Mononuclear cell (primary cell): ENCODE results near the gene LSS. TPM values are rescaled to one million over a fixed set of nuclear protein-coding genes. Genes with fewer than 3 reads are reported as not detected.

Experiments used
- H3K27me3 ChIP-seq: 2 replicates; pipeline ENCODE4 v1.6.0; 2011; ENCODE audit warnings: low read length, control low read depth; ENCODE audit not compliant: insufficient read depth
- H3K4me1 ChIP-seq: 2 replicates; pipeline ENCODE4 v1.5.1; 2011; ENCODE audit warnings: mild to moderate bottlenecking, low read length, control low read depth; ENCODE audit not compliant: insufficient read depth
- H3K4me3 ChIP-seq: 2 replicates; pipeline ENCODE4 v1.5.1; 2011; ENCODE audit warnings: mild to moderate bottlenecking, low read length, moderate library complexity
- H3K9me3 ChIP-seq: 2 replicates; pipeline ENCODE4 v1.5.1; 2011; ENCODE audit warnings: low read depth, mild to moderate bottlenecking, control low read depth, low read length
- total RNA-seq: library from RNA; depleted of rRNA; stranded (reverse); fragments of >200 nt; gene quantifications from one replicate; pipeline ENCODE4 v1.2.3, GENCODE V29; 2012

LSS gene
- total RNA-seq, 1 donor, result 9.6 TPM

GRCh38 chr21:46216132-46216747, 12.3 kb downstream of the LSS start:
- Histone ChIP-seq H3K4me1 (no peaks in the 10 kb centered on the region), H3K27me3 (no peaks in the 10 kb centered on the region), H3K4me3 (no peak overlapping the region), H3K9me3 (no peaks in the 10 kb centered on the region)

GRCh38 chr21:46215436-46216131, 13.0 kb downstream of the LSS start:
- Histone ChIP-seq H3K4me3 (no peak overlapping the region), H3K9me3 (no peaks in the 10 kb centered on the region), H3K4me1 (no peaks in the 10 kb centered on the region), H3K27me3 (no peaks in the 10 kb centered on the region)

- Histone ChIP-seq H3K27me3 (no peaks in the 10 kb centered on the region), H3K4me3 (no peak overlapping the region), H3K9me3 (no peaks in the 10 kb centered on the region), H3K4me1 (no peaks in the 10 kb centered on the region)
These were observed 13.9 kb downstream of the LSS start for GRCh38 chr21:46214478-46215340.

GRCh38 chr21:46213620-46214286, 14.8 kb downstream of the LSS start:
- no peaks in the 10 kb centered on the region for H3K27me3 ChIP-seq
- H3K4me3 ChIP-seq, result no peak overlapping the region
- H3K4me1 ChIP-seq, result no peaks in the 10 kb centered on the region
- H3K9me3 ChIP-seq, result no peaks in the 10 kb centered on the region

GRCh38 chr21:46212721-46213484, 15.7 kb downstream of the LSS start:
- no peaks in the 10 kb centered on the region for H3K9me3 ChIP-seq
- H3K4me3 ChIP-seq, result no peak overlapping the region
- H3K4me1 ChIP-seq, result no peaks in the 10 kb centered on the region
- H3K27me3 ChIP-seq, result no peaks in the 10 kb centered on the region

GRCh38 chr21:46211786-46212720, 16.5 kb downstream of the LSS start:
- Histone ChIP-seq H3K4me1 (no peaks in the 10 kb centered on the region), H3K9me3 (no peaks in the 10 kb centered on the region), H3K4me3 (no peak overlapping the region), H3K27me3 (no peaks in the 10 kb centered on the region)

- Histone ChIP-seq H3K4me1 (no peaks in the 10 kb centered on the region), H3K9me3 (no peaks in the 10 kb centered on the region), H3K27me3 (no peaks in the 10 kb centered on the region), H3K4me3 (no peak overlapping the region)
These were observed 17.2 kb downstream of the LSS start for GRCh38 chr21:46211376-46211775.

- Histone ChIP-seq H3K27me3 (no peaks in the 10 kb centered on the region), H3K4me3 (no peak overlapping the region), H3K9me3 (no peaks in the 10 kb centered on the region), H3K4me1 (no peaks in the 10 kb centered on the region)
These were observed 18.0 kb downstream of the LSS start for GRCh38 chr21:46210378-46211136.

- Histone ChIP-seq H3K27me3 (no peaks in the 10 kb centered on the region), H3K4me3 (no peak overlapping the region), H3K4me1 (no peaks in the 10 kb centered on the region), H3K9me3 (no peaks in the 10 kb centered on the region)
These were observed 19.5 kb downstream of the LSS start for GRCh38 chr21:46208761-46209721.

- Histone ChIP-seq H3K4me1 (no peaks in the 10 kb centered on the region), H3K27me3 (no peaks in the 10 kb centered on the region), H3K4me3 (no peak overlapping the region), H3K9me3 (no peaks in the 10 kb centered on the region)
These were observed 20.5 kb downstream of the LSS start for GRCh38 chr21:46207920-46208591.

GRCh38 chr21:46207006-46207919, 21.3 kb downstream of the LSS start:
- Histone ChIP-seq H3K9me3 (no peaks in the 10 kb centered on the region), H3K4me1 (no peaks in the 10 kb centered on the region), H3K4me3 (no peak overlapping the region), H3K27me3 (no peaks in the 10 kb centered on the region)
